Naive thymus-derived CD4-positive, alpha-beta T cell (primary cell): ENCODE results near the gene CDX2. TPM values are rescaled to one million over a fixed set of nuclear protein-coding genes. Genes with fewer than 3 reads are reported as not detected.

Experiments used
- ATAC-seq: fragments of 150-1000 bp; cut with Tn5 transposase; 2 replicates; pipeline ENCODE4 v1.10.0; 2021; ENCODE audit warnings: mild to moderate bottlenecking, moderate library complexity
- CTCF ChIA-PET: fragments of 350-600 bp; sonication (Branson Sonifier 250); formaldehyde crosslinking; loops from one replicate; lab custom pipeline; 2021; ENCODE audit warnings: antibody characterized with exemption; lab: Charles Lee
- POLR2A ChIA-PET: fragments of 350-600 bp; sonication (Branson Sonifier 250); formaldehyde crosslinking; loops from one replicate; lab custom pipeline; 2021; ENCODE audit warnings: antibody characterized with exemption, inconsistent platforms; lab: Charles Lee
- DNase-seq, 9 donors: peaks; one replicate each; pipeline versions ENCODE4 v3.0.0 to v3.0.0-alpha.2; 2020 to 2022; ENCODE audit warnings: mixed read lengths in 1 of 9
- H3K27ac ChIP-seq: one replicate; pipeline ENCODE4 v1.7.0; 2013; ENCODE audit warnings: mild to moderate bottlenecking, low read depth, low read length, moderate library complexity
- H3K27me3 ChIP-seq, 2 donors: one replicate each; pipeline ENCODE4 v1.7.0; 2013; ENCODE audit warnings: low read length in 2 of 2, mild to moderate bottlenecking in 2 of 2, moderate library complexity in 2 of 2; ENCODE audit not compliant: control insufficient read depth in 2 of 2, insufficient read depth in 2 of 2
- H3K36me3 ChIP-seq, 3 experiments: 1 replicate in 2 of 3; 2 replicates in 1 of 3; pipeline ENCODE4 v1.7.0; 2013; ENCODE audit warnings: low read length in 3 of 3, mild to moderate bottlenecking in 3 of 3, moderate library complexity in 1 of 3; ENCODE audit not compliant: insufficient read depth in 3 of 3, control insufficient read depth in 2 of 3
- H3K4me1 ChIP-seq, 2 donors: one replicate each; pipeline ENCODE4 v1.7.0; 2013; ENCODE audit warnings: low read length in 2 of 2, mild to moderate bottlenecking in 2 of 2, moderate library complexity in 1 of 2; ENCODE audit not compliant: control insufficient read depth in 2 of 2, insufficient read depth in 2 of 2
- H3K4me3 ChIP-seq: 2 replicates; pipeline ENCODE4 v1.7.0; 2013; ENCODE audit warnings: mild to moderate bottlenecking, low read length
- H3K9me3 ChIP-seq, 3 experiments: 1 replicate in 2 of 3; 2 replicates in 1 of 3; pipeline ENCODE4 v1.7.0; 2013; ENCODE audit warnings: low read length in 3 of 3; ENCODE audit not compliant: control insufficient read depth in 2 of 3
- H3K27ac Mint-ChIP-seq, 9 donors: one replicate each; pipeline ENCODE4 v1.8.0; 2020 to 2022; ENCODE audit warnings: mixed read lengths in 9 of 9, mild to moderate bottlenecking in 8 of 9, moderate library complexity in 5 of 9, inconsistent platforms in 2 of 9
- H3K27me3 Mint-ChIP-seq, 5 donors: one replicate each; pipeline ENCODE4 v1.8.0; 2021 to 2022; ENCODE audit warnings: mixed read lengths in 5 of 5, mild to moderate bottlenecking in 1 of 5
- H3K36me3 Mint-ChIP-seq, 5 donors: one replicate each; pipeline ENCODE4 v1.8.0; 2020 to 2022; ENCODE audit warnings: mixed read lengths in 5 of 5, mild to moderate bottlenecking in 3 of 5, inconsistent platforms in 1 of 5
- H3K4me1 Mint-ChIP-seq, 7 donors: one replicate each; pipeline ENCODE4 v1.8.0; 2020 to 2022; ENCODE audit warnings: mixed read lengths in 7 of 7, mild to moderate bottlenecking in 3 of 7, inconsistent platforms in 1 of 7
- H3K4me3 Mint-ChIP-seq, 10 donors: one replicate each; pipeline ENCODE4 v1.8.0; 2020 to 2022; ENCODE audit warnings: mild to moderate bottlenecking in 10 of 10, mixed read lengths in 10 of 10, moderate library complexity in 6 of 10, inconsistent platforms in 2 of 10
- H3K9me3 Mint-ChIP-seq, 11 donors: one replicate each; pipeline ENCODE4 v1.8.0; 2020 to 2022; ENCODE audit warnings: mixed read lengths in 11 of 11, mild to moderate bottlenecking in 4 of 11, inconsistent platforms in 1 of 11, moderate library complexity in 1 of 11
- intact Hi-C, 2 donors: fragments of 100-400 bp; cut with micrococcal nuclease; formaldehyde crosslinking; loops; one replicate each; pipeline ENCODE4 v1.15.1; 2023
- polyA plus RNA-seq, 2 donors: library from polyadenylated mRNA; unstranded; fragments of 300-500 nt; fragmentation: Illumina TruSeq; gene quantifications; one replicate each; pipeline ENCODE4 v1.2.3, GENCODE V29; 2021
- total RNA-seq, 6 experiments: library from RNA in 5 of 6; stranded (reverse) in 5 of 6; gene quantifications; 1 replicate in 5 of 6; 2 replicates in 1 of 6; pipeline ENCODE4 v1.2.3 and lab custom pipeline; 2021 to 2026

The CDX2 gene
- total and polyA plus RNA-seq, 7 experiments from 2014 or later = not detected

GRCh38 chr13:27942972-27943371, 26.1 kb downstream of the CDX2 start:
- H3K27ac ChIP-seq = no peak overlapping the region
- ATAC-seq (no peak), DNase-seq (no peak)
- no peaks in the 10 kb centered on the region for H3K36me3 ChIP-seq
- no peaks in the 10 kb centered on the region for H3K4me1 Mint-ChIP-seq
- no peaks in the 10 kb centered on the region for H3K4me1 ChIP-seq
- no peak overlapping the region for H3K27ac Mint-ChIP-seq
- no peaks in the 10 kb centered on the region for H3K27me3 ChIP-seq
- H3K36me3 Mint-ChIP-seq = peaks cover 0 to 6% (median 5%) of the 10 kb centered on the region in 5 donors
- peaks cover 0 to 33% (median 6%) of the 10 kb centered on the region in 11 donors for H3K9me3 Mint-ChIP-seq
- ChIA-PET POLR2A (no interaction called here), CTCF (no interaction called here)
- no peak overlapping the region for H3K4me3 Mint-ChIP-seq
- H3K9me3 ChIP-seq = peaks cover 0 to 7% (median 0%) of the 10 kb centered on the region in 3 experiments
- intact Hi-C loops = no loop called here
- peaks cover 10 to 42% (median 29%) of the 10 kb centered on the region in 5 donors for H3K27me3 Mint-ChIP-seq
- no peak overlapping the region for H3K4me3 ChIP-seq

DNA sequence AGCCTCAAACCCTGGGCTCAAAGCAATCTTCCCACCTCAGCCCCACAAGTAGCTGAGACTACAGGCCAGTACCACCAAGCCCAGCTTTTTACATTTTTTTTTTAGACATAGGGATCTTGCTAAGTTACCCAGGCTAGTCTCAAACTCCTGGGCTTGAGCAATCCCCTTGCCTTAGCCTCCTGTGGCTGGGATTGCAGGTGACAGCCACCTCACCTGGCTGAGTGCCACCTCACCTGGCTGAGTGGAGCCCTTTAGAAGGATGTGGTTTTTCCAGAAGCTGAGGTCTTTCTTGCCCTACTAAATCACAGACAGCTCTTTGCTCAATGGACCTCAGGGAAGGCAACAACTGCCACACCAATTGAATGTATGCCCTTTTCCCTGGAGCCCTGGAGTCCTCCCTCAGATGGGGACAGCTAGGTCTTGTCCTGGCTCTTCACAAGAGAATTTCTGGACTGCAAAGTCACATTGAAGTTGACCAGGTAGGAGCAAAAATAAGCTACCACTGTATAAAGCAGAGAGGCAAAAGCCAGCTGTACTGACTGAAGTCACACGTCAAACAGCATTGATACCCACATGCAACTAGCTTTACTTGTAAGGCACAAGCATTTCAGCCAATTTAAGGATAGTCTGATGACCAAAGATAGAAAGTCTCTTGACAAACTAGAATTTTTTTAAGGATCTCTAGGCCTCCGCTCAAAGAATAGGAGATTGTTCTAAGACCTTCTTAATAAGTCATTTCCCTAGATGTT, 35.4 kb downstream of the CDX2 start:
- Mint-ChIP-seq H3K27me3 (peaks cover 32 to 53% (median 37%) of the 10 kb centered on the region in 5 donors), H3K9me3 (no peaks in the 10 kb centered on the region), H3K27ac (no peak overlapping the region), H3K4me3 (no peak overlapping the region), H3K36me3 (peaks cover 0 to 3% (median 0%) of the 10 kb centered on the region in 5 donors), H3K4me1 (peaks cover 0 to 15% (median 6%) of the 10 kb centered on the region in 7 donors)
- Histone ChIP-seq H3K27ac (no peak overlapping the region), H3K4me3 (no peak overlapping the region), H3K27me3 (peaks cover 0 to 14% of the 10 kb centered on the region in 2 donors), H3K9me3 (no peaks in the 10 kb centered on the region), H3K4me1 (no peaks in the 10 kb centered on the region), H3K36me3 (no peaks in the 10 kb centered on the region)
- ChIA-PET POLR2A (no interaction called here), CTCF (no interaction called here)
- intact Hi-C loops = no loop called here
- DNase-seq (no peak), ATAC-seq (no peak)

GRCh38 chr13:27933118-27933517, 36.0 kb downstream of the CDX2 start:
- ATAC-seq = no peak
- H3K27ac ChIP-seq = no peak overlapping the region
- H3K4me3 Mint-ChIP-seq = no peak overlapping the region
- no peak overlapping the region for H3K4me3 ChIP-seq
- H3K9me3 Mint-ChIP-seq = no peaks in the 10 kb centered on the region
- H3K9me3 ChIP-seq = no peaks in the 10 kb centered on the region
- no peaks in the 10 kb centered on the region for H3K4me1 ChIP-seq
- intact Hi-C loops = no loop called here
- CTCF ChIA-PET = no interaction called here
- peaks cover under 1 to 21% (median 8%) of the 10 kb centered on the region in 7 donors for H3K4me1 Mint-ChIP-seq
- H3K27me3 Mint-ChIP-seq = peaks cover 38 to 58% (median 44%) of the 10 kb centered on the region in 5 donors
- peaks cover 0 to 3% (median 0%) of the 10 kb centered on the region in 5 donors for H3K36me3 Mint-ChIP-seq
- H3K27ac Mint-ChIP-seq = no peak overlapping the region
- no peaks in the 10 kb centered on the region for H3K36me3 ChIP-seq
- H3K27me3 ChIP-seq = peaks cover 0 to 16% of the 10 kb centered on the region in 2 donors
- DNase-seq = no peak
- POLR2A ChIA-PET = no interaction called here

GRCh38 chr13:27929868-27930267, 39.2 kb downstream of the CDX2 start:
- peaks cover 0 to 4% (median 0%) of the 10 kb centered on the region in 5 donors for H3K36me3 Mint-ChIP-seq
- H3K4me1 Mint-ChIP-seq = peaks cover 6 to 39% (median 32%) of the 10 kb centered on the region in 7 donors
- H3K27me3 Mint-ChIP-seq = peaks cover 68 to 80% (median 75%) of the 10 kb centered on the region in 5 donors
- H3K4me3 Mint-ChIP-seq = no peak overlapping the region
- Histone ChIP-seq H3K27ac (no peak overlapping the region), H3K4me1 (no peaks in the 10 kb centered on the region), H3K4me3 (no peak overlapping the region), H3K36me3 (no peaks in the 10 kb centered on the region), H3K9me3 (no peaks in the 10 kb centered on the region), H3K27me3 (peaks cover 0 to 23% of the 10 kb centered on the region in 2 donors)
- intact Hi-C loops = loop anchor here in 1 of 2 donors (2.0 kb wide), 1 partner anchor 137 kb away; the partner anchor contains the start of gene GSX1
- ChIA-PET POLR2A (no interaction called here), CTCF (no interaction called here)
- peaks cover 0 to 3% (median 0%) of the 10 kb centered on the region in 11 donors for H3K9me3 Mint-ChIP-seq
- H3K27ac Mint-ChIP-seq = no peak overlapping the region
- no peak for ATAC-seq
- no peak for DNase-seq

DNA sequence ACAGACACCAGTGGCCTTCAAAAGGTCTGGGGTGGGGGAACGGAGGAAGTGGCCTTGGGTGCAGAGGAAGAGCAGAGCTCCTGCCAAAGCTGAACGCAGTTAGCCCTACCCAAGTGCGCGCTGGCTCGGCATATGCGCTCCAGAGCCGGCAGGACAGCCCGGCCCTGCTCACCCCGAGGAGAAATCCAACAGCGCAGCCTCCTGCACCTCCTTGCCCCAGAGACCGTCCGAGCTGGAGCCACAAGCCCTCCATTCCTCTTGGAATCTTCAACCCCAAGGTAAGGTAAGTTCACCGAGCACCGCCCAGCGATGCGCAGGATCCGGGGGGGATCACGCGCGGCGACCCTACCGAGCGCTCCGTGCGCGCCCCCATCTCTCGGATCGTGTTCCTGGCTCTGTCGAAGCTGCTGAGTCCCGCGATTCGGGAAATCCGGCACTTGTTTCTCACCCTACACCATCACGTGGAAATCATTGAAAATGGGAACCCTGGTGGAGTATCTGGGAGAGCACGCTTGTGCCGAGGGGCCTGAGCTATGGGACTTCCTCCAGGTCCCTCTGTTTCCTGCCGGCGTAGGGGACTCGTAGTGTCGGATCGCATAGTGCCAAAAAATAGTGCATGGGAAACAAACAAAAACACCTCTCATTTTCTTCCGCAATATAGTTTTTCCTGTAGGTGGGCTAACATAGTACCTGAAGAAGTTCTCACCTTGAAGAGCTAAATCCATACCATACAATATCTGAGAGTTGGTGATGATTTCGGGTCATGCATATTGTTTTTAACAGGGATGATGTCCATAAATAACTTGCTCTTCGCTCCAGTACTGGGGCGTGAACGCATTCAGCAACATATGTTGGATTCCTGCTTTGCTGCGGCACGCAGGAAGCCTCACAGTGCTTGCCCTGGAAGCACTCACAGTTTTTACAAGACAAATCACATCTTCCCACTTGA, 40.0 kb downstream of the CDX2 start:
- DNase-seq = no peak
- peaks cover 0 to 3% (median 0%) of the 10 kb centered on the region in 11 donors for H3K9me3 Mint-ChIP-seq
- no peak for ATAC-seq
- intact Hi-C loops = loop anchor here in 1 of 2 donors (2.0 kb wide), 1 partner anchor 136 kb away; the partner anchor contains the start of gene GSX1
- no peak overlapping the region for H3K4me3 ChIP-seq
- no peaks in the 10 kb centered on the region for H3K4me1 ChIP-seq
- H3K27ac Mint-ChIP-seq = no peak overlapping the region
- no peaks in the 10 kb centered on the region for H3K36me3 ChIP-seq
- H3K36me3 Mint-ChIP-seq = peaks cover 0 to 4% (median 0%) of the 10 kb centered on the region in 5 donors
- H3K27me3 ChIP-seq = peaks cover 0 to 23% of the 10 kb centered on the region in 2 donors
- no peaks in the 10 kb centered on the region for H3K9me3 ChIP-seq
- ChIA-PET CTCF (no interaction called here), POLR2A (no interaction called here)
- H3K27ac ChIP-seq = no peak overlapping the region
- H3K27me3 Mint-ChIP-seq = peaks cover 71 to 84% (median 78%) of the 10 kb centered on the region in 5 donors
- H3K4me1 Mint-ChIP-seq = peaks cover 6 to 39% (median 35%) of the 10 kb centered on the region in 7 donors
- H3K4me3 Mint-ChIP-seq = peak overlapping the region in 1 of 10 donors; percentile 42

- peaks cover 0 to 7% (median 0%) of the 10 kb centered on the region in 5 donors for H3K36me3 Mint-ChIP-seq
- intact Hi-C loops = loop anchor here in 1 of 2 donors (2.0 kb wide), 1 partner anchor 136 kb away; the partner anchor contains the start of gene GSX1
- peak overlapping the region in 3 of 10 donors; percentile 48 to 64 (median 53) for H3K4me3 Mint-ChIP-seq
- H3K27me3 Mint-ChIP-seq = peaks cover 78 to 85% (median 83%) of the 10 kb centered on the region in 5 donors
- H3K4me1 ChIP-seq = no peaks in the 10 kb centered on the region
- DNase-seq = no peak
- no peak for ATAC-seq
- no peak overlapping the region for H3K27ac Mint-ChIP-seq
- H3K9me3 ChIP-seq = no peaks in the 10 kb centered on the region
- peaks cover 0 to 3% (median 0%) of the 10 kb centered on the region in 11 donors for H3K9me3 Mint-ChIP-seq
- H3K27me3 ChIP-seq = peaks cover 0 to 17% of the 10 kb centered on the region in 2 donors
- H3K4me1 Mint-ChIP-seq = peaks cover 6 to 45% (median 42%) of the 10 kb centered on the region in 7 donors
- no peak overlapping the region for H3K27ac ChIP-seq
- POLR2A ChIA-PET = no interaction called here
- H3K36me3 ChIP-seq = no peaks in the 10 kb centered on the region
- CTCF ChIA-PET = no interaction called here
- H3K4me3 ChIP-seq = no peak overlapping the region
Measured at GRCh38 chr13:27928353-27928804, 40.7 kb downstream of the CDX2 start.
